GM21619 (cell line): ENCODE data around the gene COX8A.
"Not testable (repeated sequence)": the region's sequence is repeated elsewhere in the genome, so short reads cannot be mapped to it uniquely, and the experiment has no call there.

Source experiments
- ATAC-seq: cut with Tn5 transposase; IDR thresholded peaks from one replicate; pipeline ENCODE4 v1.9.1; 2021; ENCODE audit not compliant: unreplicated experiment

Gene COX8A, protein sequence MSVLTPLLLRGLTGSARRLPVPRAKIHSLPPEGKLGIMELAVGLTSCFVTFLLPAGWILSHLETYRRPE

DNA sequence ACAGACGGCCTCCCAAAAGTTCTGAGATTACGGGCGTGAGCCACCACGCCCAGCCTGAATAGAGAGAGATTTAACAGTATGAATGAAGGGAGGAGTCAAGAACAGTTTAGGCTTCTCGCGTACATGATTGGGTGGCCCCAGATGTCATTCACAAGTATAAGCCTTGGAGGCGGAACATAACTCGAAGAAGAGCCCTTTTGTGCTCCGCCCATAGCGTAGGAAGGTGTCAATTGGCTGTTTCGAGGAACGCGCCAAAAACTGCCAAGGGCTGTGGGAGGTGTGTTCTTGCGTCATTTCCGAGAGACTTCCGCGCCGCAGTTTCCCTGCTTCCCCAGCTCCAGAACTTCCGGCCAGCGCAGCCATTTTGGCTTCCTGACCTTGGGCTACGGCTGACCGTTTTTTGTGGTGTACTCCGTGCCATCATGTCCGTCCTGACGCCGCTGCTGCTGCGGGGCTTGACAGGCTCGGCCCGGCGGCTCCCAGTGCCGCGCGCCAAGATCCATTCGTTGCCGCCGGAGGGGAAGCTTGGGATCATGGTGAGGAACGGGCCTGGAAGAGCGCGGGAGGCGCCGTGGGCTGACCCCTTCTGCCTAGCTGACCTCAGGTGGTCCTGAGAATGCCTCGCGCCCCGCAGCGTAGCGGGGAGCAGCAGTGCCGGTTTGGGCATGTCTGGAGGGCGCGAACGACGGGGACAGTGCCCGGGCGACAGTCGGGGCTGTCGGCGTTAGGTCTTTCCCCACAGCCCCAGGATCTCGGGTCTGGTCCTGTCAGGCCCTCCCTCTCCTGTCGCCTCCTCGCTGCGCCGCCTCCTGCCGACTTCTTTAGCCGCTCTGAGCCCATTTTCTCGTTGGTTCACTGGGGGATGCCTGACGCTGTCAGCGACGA, at the start of gene COX8A:
Gene COX8A (plus strand): TSS at position 362 of the 885 bp plus-strand sequence. CDS start 61 bp downstream, at position 423.
- peak; percentile 95 for ATAC-seq

DNA sequence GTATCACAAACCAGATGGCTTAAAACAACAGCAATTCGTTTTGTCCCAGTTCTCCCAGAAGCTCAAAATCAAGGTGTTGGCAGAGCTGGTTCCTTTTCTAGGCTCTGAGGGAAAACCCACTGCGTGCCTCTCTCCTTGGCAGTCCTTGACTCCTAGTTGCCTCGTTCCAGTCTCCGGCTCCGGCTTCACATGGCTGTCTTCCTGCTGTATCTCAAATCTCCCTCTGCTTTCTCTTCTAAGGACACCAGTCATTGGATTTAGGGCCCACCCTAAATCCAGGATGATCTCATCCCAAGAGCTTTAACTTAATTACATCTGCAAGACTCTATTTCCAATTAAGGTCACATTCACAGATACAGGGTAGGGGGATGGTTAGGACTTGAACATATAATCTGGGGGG, 44.8 kb upstream of the COX8A start:
- ATAC-seq: no peak

DNA sequence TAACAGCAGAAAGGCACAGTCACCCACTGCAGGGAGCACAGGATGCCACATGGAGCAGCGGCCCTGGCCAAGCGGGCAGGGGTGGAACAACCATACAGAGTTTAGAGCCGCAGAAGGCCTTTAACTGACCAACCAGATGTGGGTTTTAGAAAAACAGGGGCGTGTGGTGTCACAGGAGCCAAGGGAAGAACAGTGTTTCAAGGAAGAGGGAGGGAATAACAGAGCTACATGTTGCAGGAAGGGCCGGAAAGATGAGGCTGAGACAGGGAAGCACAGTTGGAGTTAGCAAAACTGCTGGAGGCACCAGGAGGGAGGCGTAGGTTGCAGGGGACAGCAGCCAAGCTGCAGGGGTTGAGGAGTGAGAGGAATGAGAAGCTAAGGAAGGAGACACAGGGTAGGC, 43.4 kb upstream of the COX8A start:
- no peak for ATAC-seq

DNA sequence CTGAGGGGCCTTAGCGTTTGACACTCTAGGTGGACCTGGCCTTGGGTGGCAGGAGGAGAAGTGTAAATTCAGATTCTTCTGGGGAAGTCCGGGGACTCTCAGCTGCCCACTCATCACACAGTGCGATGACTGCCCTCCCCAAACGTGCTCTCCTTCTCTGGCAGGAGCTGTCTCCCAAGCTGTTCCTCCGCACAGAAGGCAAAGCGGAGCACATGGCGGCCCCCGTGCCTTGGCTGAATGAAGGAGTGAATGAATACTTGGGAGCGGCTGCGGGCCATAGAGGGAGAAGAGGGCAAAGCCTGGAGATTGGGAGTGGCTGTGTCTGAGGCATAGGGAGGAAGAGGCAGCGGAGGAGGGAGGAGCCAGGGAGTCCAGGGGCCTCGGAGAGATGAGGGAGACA, 42.5 kb upstream of the COX8A start:
- ATAC-seq: no peak

DNA sequence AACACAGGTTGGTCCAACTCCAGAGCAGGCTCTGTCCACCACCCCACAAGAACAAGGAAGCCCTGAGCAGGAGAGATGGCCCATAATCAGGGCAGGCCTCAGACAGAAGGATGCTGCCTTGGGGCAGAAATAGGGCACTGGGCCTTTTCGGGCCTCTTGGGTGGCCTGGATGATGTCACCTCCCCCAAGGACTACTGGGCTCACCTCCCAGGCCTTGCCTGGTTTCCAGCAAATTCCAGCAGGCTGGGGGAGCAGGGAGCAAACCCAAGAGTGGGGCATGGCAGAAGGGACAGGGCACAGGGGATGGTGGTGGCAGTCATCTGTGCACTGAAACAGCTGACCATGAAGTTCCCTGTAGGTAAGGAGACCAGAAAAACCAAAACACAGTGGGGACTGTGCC, 41.0 kb upstream of the COX8A start:
- no peak for ATAC-seq

DNA sequence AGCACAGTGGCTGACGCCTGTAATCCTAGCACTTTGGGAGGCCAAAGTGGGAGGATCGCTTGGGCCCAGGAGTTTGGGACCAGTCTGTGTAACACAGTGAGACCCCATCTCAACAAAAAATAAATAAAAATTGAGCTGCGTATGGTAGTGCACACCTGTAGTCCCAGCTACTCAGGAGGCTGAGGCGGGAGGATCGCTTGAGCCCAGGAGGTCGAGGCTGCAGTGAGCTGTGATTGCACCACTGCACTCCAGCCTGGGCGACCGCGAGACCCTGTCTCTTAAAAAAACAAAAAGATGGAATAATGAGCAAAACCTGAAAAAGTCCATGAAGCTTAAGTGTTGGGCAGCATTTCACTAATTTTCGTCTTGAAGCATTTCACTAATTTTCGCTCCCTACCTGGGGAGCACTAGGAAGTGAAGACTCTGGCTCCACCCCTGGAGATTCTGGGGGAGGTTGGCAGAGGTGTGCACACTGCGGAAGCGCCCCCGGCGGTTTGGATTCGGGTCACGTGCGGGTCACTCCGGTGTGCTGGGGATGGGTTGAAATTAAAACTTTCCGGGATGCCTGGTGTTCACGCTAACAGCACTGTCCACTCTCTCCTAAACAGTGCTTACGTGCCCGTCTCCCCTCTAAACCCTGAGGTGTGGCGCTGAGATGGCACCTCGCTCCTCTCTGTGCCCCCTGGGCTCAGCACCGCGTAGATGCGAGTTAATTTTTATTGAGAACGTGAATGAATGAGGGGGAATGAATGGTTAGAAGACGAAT, 36.5 kb upstream of the COX8A start:
- ATAC-seq: peak; percentile 10

DNA sequence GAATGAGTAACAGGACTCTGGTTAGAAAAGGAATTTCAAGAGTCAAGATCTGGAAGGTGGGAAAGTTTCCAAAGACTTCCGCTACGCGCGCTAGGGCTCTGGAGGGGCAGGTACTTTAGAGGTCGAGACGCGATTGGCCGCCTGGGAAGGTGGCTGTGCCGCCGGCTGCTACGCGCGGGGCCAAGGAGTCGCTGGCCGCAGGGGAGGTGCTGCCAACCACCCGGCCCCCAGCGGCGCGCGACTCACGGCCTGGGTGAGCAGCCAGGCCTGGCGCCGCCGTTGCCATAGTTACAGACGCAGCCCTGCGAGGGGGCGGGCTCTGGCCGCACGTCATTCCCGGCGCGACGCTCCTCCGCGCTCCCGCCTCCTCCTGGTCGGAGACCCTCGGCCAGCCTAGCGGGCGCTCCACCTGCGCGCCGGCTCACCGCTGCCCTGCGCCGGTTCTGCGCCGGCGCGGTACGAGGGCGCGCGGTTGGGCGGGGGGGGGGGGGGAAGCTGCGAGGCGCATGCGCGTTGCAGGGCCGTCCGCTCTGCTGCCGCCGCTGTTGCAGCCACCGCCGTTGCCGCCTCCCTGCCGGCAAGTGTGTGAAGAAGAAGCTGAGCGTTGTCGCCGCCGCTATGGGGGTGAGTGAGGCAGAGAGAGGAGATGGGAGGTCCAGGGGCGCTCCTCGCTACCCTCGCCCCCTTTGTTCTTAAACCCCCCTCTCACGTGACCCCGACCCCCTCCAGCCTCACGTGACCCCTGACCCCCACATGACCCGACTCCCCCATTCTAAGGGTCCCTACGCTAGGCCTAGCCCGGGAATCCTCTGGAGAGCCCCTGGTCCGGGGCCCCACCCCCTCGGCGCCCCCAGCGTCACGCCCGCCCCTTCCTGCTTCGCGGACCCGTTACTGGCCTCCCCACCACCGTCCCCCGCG, 35.7 kb upstream of the COX8A start, which contains the start of gene NAA40:
Gene NAA40 (plus strand): TSS at position 524 of the 918 bp plus-strand sequence. CDS start 95 bp downstream, at position 619.
- peak; percentile 86 for ATAC-seq

DNA sequence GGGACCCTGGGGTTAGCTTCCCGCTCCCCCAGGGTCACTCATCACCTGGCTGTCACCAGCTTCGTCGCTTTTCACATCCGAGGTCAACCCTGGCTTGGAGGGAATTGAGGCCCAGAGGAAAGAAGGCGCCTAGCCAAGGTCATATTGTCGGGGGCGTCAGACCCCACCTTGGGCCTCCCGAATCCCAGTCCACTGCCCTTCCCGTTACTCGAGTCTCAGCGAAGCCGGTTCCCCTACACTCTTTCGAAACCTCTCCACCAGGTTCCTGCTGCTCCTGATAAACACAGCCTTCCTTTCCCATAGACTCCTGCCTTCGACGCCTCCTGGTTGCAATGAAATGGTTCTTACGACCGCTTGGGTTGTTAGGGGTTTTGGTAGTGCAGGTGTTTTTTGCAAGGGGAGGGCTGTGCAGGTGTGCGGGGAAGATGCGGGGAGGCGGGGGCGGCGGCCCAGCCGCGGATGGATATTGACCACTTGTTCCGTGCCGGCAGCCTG, 35.0 kb upstream of the COX8A start:
- no peak for ATAC-seq

DNA sequence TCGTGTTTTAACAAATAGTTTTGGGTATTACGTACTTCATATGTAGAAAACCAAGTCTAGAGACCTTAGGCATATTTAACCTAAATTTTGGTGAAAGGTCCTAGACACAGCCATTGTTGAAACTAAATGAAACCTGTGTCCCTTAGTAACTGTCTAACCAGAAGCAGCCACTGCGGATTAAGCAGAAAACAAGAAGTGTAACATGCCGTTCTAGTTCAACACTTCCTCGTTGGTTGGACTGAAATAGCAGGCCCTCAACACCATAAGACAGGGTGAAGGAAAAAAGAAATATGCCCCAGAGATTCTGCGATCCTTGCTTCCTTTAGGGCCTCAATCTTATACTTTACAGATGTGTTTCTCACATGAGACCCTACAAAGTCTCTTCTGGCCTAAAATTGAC, 33.6 kb upstream of the COX8A start:
- no peak for ATAC-seq

DNA sequence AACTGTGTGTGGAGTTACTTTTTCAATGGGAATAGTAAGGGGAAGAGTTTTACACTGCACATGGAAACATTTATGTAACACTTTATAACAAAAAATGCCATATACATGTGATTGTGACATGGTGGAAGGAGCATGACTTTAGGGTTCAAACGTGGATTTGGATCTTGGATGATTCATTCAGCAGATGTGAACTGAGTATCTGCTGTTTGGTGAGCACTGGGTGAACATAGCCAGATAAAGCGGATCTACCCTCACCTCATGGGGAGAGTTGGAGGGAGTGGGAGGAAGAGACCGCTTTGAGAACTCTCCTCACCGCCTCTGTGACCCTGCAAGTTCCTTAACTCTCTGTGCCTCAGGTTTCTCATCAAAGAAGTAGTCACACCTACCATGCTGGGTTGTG, 32.5 kb upstream of the COX8A start:
- ATAC-seq: no peak

DNA sequence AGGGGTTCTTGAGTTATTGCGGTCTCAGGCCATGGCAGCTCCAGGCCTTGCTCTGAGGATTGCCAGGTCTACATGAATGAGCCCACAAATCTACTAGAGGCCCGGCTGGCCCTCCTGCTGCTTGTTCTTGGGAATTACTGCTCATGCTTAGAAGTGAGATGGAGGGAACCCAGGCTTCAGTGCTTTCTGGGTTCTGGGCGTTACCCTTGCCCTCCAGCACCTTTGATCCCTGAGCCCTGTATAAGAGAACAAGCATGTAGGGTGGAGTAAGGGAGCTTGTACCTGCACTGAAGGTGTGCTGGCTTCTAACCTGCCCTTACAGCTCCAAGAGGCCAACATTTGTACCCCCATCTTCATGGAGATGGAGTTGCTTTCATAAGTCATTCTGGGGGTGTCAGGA, 31.6 kb upstream of the COX8A start:
- no peak for ATAC-seq

DNA sequence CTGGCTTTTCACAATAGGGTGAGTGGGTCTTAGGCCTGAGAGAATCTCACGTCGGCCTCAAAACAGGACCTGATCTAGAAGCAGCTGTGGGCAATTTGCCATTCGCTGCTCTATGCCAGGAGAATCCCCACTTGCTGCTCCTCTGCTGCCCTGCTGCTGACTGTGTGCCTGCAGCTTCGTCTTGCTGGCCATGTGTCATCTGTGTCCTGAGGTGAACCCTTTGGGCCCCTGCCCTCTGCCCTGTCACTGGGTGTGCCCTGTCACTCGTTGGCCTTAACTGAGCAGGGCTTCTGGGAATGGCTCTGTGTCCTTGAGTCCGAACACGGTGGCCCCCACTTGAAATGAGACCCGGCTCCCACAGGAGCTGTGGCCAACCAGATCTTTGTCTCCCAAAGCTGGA, 29.4 kb upstream of the COX8A start:
- no peak for ATAC-seq

DNA sequence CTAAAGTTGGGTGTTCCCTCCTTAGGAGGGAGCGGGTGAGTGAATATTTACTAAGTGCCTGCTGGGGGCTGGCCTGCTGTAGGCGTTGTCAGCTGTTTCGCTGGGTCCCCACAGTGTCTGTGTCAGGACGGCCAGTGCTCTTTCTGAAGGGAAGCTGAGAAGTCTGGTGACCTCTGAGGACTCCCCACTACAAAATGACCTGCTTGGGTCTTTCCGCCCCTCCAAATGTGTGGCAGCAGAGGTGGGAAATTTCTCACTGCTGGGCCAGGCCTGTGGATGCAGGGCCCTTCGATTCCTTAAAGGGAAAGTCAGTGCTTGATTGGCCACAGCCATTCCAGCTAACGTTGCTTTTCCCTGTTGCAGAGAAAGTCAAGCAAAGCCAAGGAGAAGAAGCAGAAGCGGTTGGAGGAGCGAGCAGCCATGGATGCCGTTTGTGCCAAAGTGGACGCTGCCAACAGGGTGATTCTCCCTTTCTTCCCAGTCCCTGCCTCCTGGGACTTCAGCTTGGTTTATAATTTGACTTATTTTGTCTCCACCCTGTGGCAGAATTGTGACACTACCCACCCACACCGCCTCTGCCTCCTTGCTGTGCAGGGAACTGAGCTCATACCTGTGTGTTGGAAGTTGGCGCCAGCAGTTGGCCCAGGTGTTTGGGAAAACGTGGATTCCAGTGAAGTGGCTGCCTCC, 28.8 kb upstream of the COX8A start:
- no peak for ATAC-seq

DNA sequence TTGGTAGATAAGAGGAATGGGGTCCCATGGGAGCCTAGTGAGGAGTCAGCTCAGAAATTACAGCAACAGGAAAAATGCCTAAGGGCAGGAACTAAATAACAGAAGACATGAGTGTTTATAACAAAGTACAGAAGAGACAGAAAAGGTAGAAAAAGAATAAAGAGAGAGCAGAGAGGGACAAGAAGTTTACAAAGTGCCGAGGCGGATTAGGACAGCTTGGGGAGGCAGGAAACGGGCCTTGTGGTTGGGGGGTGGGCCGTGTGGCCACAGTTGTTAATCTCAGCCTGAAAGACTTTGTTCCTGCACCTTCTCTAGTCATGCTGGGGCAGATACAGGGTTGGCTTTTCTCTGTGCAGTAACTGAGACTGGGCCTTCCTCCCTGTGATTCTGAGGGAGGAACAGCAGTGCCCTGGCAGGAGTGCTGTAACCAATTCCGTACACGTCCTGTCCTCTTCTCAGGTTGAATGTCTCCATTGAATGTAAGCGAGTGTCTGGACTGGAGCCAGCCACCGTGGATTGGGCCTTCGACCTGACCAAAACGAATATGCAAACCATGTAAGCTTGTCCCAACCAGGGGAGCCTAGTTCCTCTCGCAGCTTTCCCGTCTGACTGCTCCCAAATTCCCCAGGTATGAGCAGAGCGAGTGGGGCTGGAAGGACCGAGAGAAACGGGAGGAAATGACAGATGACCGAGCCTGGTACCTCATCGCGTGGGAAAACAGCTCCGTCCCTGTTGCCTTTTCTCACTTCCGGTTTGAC, 22.5 kb upstream of the COX8A start:
- ATAC-seq: no peak

DNA sequence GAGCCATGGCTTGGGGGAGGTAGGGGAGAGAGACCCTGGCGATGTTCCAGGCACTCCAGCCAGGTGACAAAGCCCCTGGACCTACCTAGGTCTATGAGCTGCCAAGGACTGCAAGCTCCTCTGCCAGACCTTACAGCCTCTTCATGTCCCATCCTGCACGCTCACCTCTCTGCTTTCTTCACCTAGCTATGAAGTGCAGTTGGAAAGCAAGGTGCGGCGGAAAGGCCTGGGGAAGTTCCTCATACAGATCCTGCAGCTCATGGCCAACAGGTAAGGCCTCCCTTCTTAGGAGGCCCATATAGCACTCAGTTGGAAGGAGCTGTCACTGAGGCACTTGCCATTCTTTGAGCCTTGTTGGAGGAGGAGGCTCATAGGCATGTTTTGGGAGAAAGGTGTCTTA, 21.9 kb upstream of the COX8A start:
- ATAC-seq: no peak

DNA sequence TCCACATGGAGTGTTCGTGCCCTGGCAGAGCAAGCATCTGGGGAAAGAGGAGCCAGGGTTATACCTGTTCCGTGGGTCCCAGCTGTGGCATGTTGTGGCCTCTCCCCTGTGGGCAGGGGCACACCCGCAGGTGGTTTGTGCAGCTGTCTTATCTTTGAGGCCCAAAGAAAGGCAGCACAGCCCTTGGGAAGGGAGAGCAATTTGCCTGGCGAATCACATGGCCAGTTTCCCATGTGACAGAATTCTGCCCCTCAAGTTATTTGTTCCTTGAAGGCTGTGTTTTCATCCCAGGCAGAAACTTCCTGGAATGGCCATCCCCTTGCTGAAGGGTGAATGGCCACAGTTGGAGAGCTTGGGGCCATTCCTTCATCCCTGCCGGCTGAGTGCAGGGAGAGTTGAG, 16.4 kb upstream of the COX8A start:
- ATAC-seq: no peak

DNA sequence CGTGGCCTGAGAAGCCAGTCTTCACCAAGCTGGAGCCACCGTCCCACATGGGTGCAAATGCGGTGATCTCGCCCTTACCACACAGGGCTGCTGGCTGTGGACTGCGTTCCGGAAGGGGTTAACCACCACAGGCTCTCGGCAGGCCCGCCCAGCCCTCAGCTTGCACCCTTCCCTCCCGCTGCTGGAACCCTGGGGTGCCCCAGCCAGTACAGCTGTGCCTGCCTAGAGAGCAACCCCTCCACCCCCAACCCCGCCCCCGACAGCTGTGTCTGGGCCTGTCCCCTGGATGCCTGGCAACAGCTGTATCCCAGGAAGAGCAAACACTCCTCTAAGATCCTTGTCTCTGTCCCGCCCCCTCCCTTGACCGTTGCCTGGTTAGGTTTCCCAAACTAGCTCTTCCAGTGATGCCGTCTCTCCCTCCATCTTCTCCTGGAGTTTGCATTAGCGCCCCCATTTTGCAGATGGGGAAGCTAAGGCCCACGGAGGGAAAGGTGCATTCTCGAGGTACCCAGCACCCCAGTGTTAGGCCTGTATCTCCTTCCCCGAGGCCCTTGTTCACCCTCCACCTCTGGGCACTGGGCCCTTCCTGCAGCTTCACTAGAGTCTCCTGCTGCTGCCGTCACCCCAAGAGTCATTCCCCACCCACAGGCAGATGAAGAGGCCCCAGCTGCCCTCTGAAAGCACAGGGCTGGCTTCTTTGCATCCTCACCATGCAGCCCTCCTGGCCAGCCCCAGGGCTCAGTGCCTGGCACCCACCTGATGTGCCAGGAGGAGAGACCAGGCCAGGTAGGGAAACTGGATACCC, 12.6 kb upstream of the COX8A start:
- ATAC-seq: no peak

DNA sequence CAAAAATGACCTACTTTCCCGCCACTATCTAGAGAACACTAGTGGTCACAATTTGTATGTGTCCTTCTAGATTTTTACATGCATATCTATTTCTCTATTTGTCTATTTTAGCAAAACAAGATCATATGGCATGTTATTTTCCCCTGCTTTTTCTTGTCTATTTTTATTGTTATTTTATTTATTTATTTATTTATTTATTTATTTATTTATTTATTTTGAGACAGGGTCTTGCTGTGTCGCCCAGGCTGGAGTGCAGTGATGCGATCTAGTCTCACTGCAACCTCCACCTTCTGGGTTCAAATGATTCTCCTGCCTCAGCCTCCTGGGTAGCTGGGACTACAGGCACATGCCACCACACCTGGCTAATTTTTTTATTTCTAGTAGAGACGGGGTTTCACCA, 10.5 kb upstream of the COX8A start:
- ATAC-seq: not testable (repeated sequence)

DNA sequence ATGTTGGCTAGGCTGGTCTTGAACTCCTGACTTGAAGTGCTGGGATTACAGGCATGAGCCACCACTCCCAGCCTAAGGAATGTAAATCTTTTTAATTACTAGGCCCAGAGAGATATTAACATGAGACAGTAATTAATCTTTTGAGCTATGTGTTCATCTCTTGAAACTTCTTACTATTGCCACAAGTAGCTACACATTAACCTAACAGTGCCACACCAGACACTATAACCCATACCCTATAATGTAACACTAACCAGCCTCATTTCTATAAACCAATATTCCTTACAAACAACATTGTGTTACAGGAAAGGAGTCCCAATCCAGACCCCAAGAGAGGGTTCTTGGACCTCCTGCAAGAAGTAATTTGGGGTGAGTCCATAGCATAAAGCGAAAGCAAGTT, 8.0 kb upstream of the COX8A start:
- no peak for ATAC-seq
